SU-DHL-6 (cell line): ENCODE results near the gene SV2A.

Experiments
- CTCF ChIP-seq: fragments of 200-600 bp; sonication (generic); IDR thresholded peaks from one replicate; pipeline ENCODE4 v1.5.1; 2017; ENCODE audit warnings: antibody characterized with exemption, mild to moderate bottlenecking, low read length, moderate library complexity; ENCODE audit not compliant: insufficient read depth, poor library complexity, severe bottlenecking
- EZH2phosphoT487 ChIP-seq: fragments of 200-600 bp; sonication (generic), shearing (Covaris generic); conservative IDR thresholded peaks from 2 replicates; pipeline ENCODE4 v1.6.1; 2018; ENCODE audit warnings: mild to moderate bottlenecking, antibody characterized with exemption, low read length, moderate library complexity, mixed read lengths

- TF ChIP-seq CTCF (no peak), EZH2phosphoT487 (no peak)
These were observed 10.1 kb upstream of the SV2A start, which contains the start of gene SF3B4 for GRCh38 chr1:149927563-149928400.
